AG09309 (cell line): ENCODE measurements around the gene DPY19L3.

Experiments
- DNase-seq: peaks from one replicate; pipeline ENCODE4 v3.0.0-alpha.2; 2010; ENCODE audit warnings: low read depth
- H3K4me3 ChIP-seq: 2 replicates; pipeline ENCODE4 v1.5.1; 2011; ENCODE audit warnings: mild to moderate bottlenecking, low read depth, low read length, moderate library complexity; ENCODE audit not compliant: control insufficient read depth
- CTCF ChIP-seq: IDR thresholded peaks from 2 replicates; pipeline ENCODE4 v1.5.1; 2011; ENCODE audit warnings: mild to moderate bottlenecking, low read depth, low read length, inconsistent platforms; ENCODE audit not compliant: insufficient read depth, control insufficient read depth; ENCODE audit errors: missing control alignments

DPY19L3 gene

GRCh38 chr19:32532233-32532632 is 126.7 kb downstream of the DPY19L3 start:
- no peak for TF ChIP-seq CTCF
- no peak for DNase-seq
- no peak overlapping the region for H3K4me3 ChIP-seq
